GM20431 (cell line): ENCODE results near the gene C12orf76.
"Not testable (repeated sequence)": the region's sequence is repeated elsewhere in the genome, so short reads cannot be mapped to it uniquely, and the experiment has no call there.

ENCODE experiments used
- in situ Hi-C: fragments of 300-500 bp; cut with MseI, MboI; formaldehyde crosslinking; loops from one replicate; pipeline ENCODE4 v1.15.0; 2020; ENCODE audit warnings: low sequenced_read_pairs; ENCODE audit not compliant: unreplicated experiment

C12orf76 gene

GRCh38 chr12:110048242-110049027, at the start of gene C12orf76:
C12orf76 (minus strand) TSS chr12:110048522; CDS start chr12:110048495, 27 bp downstream.
- in situ Hi-C loops: no loop called here

GRCh38 chr12:110093631-110094311, 45.4 kb upstream of the C12orf76 start:
- in situ Hi-C loops: no loop called here

GRCh38 chr12:110091136-110091711, 42.9 kb upstream of the C12orf76 start:
- in situ Hi-C loops: no loop called here

- in situ Hi-C loops: no loop called here
These were observed 42.2 kb upstream of the C12orf76 start for GRCh38 chr12:110090266-110091135.

- in situ Hi-C loops: no loop called here
These were observed 40.6 kb upstream of the C12orf76 start for GRCh38 chr12:110088936-110089335.

GRCh38 chr12:110088216-110088615, 39.9 kb upstream of the C12orf76 start:
- in situ Hi-C loops: not testable (repeated sequence)

GRCh38 chr12:110084314-110085015, 36.1 kb upstream of the C12orf76 start:
- in situ Hi-C loops: no loop called here

- in situ Hi-C loops: no loop called here
These were observed 32.1 kb upstream of the C12orf76 start for GRCh38 chr12:110080410-110080809.

- in situ Hi-C loops: no loop called here
These were observed 31.4 kb upstream of the C12orf76 start for GRCh38 chr12:110079477-110080400.

- in situ Hi-C loops: no loop called here
These were observed 29.5 kb upstream of the C12orf76 start for GRCh38 chr12:110077800-110078199.

- in situ Hi-C loops: no loop called here
These were observed 27.6 kb upstream of the C12orf76 start for GRCh38 chr12:110075880-110076279.

GRCh38 chr12:110074089-110074488, 25.8 kb upstream of the C12orf76 start:
- in situ Hi-C loops: no loop called here

GRCh38 chr12:110073049-110073831, 24.9 kb upstream of the C12orf76 start:
- in situ Hi-C loops: no loop called here

- in situ Hi-C loops: not testable (repeated sequence)
These were observed 24.3 kb upstream of the C12orf76 start for GRCh38 chr12:110072636-110073035.

GRCh38 chr12:110071967-110072366, 23.6 kb upstream of the C12orf76 start:
- in situ Hi-C loops: no loop called here

GRCh38 chr12:110071504-110071903, 23.2 kb upstream of the C12orf76 start:
- in situ Hi-C loops: no loop called here

- in situ Hi-C loops: no loop called here
These were observed 20.3 kb upstream of the C12orf76 start for GRCh38 chr12:110068654-110069053.

- in situ Hi-C loops: not testable (repeated sequence)
These were observed 19.8 kb upstream of the C12orf76 start for GRCh38 chr12:110068115-110068514.
